Nucleus accumbens (tissue), 56 donors: ENCODE data around the gene CTSH.
A peak's percentile ranks its signal among the peaks of the same experiment; 100 is the strongest.
"Not testable (repeated sequence)": the region's sequence is repeated elsewhere in the genome, so short reads cannot be mapped to it uniquely, and the experiment has no call there.

Source experiments
- DNase-seq, 56 donors: peaks; one replicate each; lab custom pipeline; 2025; lab: John Stamatoyannopoulos, UW

CTSH gene

DNA sequence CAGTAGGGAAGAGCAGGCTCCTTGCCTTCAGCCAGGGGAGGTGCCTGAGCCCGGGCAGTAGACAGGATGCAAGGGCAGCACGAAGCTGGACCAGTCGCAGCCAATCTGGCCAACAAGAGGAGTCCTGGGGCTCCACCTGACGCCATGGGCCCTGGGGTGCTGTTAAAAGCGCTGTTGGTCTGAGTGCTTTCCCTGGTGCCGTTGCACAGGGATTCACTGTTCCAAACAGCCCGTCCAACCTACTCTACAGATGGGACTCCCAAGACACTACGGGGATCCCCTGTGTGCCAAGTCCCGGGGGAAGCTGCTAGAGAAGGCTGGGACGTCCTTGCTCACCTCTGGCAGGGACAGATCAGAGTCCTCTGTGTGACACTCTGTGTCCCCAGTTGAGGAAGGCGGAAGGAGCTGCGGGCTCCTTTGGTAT is 632 bp downstream of the CTSH start:
- DNase-seq, result no peak

DNA sequence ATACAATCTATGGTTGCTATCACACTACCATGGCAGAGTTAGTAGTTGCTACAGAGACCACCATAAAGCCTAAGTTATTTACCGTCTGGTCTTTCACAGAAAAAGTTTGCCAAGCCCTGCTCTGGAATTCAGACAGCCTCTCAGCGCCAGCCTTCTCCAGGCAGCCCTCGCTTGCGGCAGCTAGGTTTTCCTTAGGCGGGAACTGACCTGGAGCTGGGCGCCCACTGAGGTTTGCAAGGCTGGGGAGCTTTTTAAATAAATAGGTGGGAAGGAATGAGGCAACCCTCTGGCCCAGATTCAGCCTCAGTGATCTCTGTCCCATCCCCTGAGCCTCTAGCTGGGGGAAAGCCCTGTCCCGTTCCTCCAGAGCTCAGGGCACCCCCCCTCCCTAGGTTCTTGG is 1.2 kb downstream of the CTSH start:
- no peak for DNase-seq

DNA sequence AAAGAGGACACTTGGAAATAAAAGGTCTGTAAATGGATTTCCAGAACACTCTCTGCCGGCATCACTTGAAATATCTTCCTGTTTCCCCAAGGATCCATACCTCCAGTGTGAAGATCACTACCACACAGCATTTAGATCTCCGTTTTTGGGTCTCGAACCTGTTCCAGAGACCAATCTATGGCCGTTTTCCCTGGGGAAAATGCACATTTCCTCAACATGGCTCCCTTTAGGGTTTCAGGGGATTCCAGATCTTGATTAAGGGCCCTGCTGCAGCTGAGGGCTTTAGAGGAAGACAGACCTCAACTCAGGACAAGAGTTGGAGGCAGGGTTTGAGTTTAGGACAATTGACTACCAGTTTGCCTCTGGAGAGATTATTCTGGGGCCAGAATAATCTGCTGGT is 2.1 kb downstream of the CTSH start:
- no peak for DNase-seq

- no peak for DNase-seq
Observed at GRCh38 chr15:78938658-78939488, 6.0 kb downstream of the CTSH start.

GRCh38 chr15:78937132-78937739 is 7.6 kb downstream of the CTSH start:
- DNase-seq, result no peak

DNA sequence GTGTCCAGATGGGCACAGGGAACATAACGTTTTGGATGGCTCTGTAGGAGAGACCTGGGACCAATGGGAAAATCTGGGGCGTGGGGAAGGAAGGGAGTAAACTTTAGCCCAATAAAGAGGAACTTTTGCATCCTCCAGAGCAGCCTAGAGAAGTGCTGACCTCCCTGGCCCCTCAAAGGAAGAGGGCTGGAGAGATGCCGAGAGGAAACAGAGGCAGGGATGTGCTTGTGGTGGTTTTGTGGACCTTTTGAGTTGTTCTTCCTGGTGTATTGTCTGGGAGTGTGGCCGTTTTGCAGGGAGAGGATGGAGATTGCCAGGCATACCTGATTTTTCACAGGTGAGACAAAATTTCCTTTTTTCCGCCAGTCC is 10.2 kb downstream of the CTSH start:
- DNase-seq, result no peak

DNA sequence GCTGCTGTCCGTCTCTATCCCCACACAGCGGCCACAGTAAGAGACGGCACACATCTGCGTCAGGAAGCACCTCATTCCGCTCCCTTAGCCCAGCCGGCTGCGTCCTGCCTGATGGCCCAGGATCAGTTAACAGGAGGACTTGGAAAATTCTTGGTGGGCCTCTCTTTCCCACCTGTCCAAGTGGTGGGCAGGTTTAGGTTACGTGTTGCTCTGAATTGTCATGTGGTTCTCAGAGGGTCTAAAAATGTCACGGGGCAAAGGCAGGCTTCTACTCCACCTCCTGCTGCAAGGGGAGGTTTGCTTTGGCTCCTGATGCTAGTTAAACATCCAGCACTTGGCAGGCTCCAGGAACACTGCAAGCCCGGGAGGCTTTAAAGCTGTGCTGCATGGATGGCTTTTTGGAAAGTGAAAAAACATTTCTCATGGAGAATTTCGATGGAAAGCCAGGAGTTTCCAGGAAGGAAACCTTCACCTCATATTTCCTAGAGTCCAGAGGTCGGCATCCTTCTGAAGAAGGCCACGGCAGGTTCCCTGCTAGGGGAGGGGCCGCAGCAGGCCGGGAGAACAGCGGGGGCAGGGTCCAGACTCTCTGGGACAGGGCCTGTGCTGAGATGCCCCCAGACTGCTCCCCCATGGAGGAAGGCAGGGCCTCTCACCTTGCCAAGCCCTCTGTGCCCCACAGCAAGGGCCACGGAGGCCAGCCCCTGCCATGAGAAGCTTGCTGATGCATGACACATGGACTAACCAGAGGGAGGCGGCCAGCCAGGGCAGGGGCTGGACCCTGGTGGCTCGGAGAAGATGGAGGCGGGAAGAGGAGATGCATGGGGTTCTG is 10.8 kb downstream of the CTSH start:
- DNase-seq, result peak in 2 of 56 donors; percentile 10 to 27

GRCh38 chr15:78933187-78933822 is 11.5 kb downstream of the CTSH start:
- DNase-seq, result no peak

- DNase-seq, result no peak
Observed at GRCh38 chr15:78932258-78932808, 12.5 kb downstream of the CTSH start.

DNA sequence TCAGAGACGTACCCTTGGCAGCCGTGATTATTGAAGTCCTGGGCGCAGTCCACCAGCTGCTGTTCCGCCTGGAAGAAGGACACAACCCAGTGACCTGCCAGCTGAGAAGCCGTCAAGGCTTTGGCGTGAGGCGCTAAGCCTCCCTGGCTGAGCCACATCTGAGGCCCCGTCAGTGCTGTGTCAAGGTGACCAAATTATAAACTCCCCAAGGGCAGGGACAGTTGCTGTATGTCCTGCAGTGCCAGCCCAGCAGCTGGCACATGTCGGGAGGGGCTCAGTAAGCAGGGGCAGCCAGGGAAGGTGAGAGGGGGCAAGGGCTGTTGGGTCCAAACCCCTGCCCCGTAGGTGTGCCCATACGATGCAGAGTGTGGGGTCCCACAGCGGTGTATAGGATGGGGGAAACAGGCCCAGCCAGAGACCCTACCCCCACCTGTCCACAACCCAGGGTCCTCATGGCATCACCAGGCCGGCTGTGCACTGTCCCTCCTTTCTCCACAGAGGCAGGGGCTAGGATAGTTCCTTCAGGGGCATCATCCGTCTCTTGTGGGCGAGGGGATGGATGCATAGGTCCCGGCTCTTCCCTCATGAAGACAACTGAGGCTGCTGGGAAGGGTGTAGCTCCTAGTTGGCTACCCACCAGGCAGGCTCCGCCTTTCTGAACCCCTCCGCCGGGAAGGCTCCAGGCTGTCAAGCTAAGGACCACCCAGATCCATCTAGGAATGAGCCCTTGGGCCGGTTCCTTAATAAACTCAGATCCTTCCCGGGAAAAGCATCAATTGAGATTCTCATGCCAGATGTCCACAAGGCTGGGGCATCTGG is 13.2 kb downstream of the CTSH start:
- no peak for DNase-seq

GRCh38 chr15:78930577-78931388 is 14.1 kb downstream of the CTSH start:
- no peak for DNase-seq

- DNase-seq, result no peak
Observed at GRCh38 chr15:78929536-78930264, 15.1 kb downstream of the CTSH start.

DNA sequence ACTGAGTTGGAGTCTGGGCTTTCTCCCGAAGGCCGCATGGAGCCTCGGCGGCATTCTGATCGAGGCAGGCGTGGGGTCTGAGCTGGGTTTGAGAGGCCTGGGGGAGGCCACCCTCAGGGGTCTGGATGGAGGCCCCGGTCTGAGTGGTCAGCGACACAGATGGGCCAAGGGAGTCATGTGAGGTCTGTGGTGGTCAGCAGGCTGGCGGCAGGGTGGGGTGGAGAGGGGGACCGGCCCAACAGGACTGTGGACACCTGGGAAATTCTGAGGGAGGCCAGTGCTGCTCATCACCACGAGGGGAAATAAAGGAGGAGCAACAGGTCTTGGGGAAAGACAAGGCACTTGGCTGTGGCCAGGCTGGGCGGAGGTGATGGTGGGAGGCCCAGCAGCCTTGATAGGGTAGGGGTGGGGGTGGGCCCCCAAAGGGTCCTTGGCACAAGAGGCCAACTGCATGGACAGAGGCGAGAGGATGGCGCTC is 16.2 kb downstream of the CTSH start:
- DNase-seq, result no peak

- not testable (repeated sequence) for DNase-seq
Observed at GRCh38 chr15:78928176-78928575, 16.7 kb downstream of the CTSH start.

DNA sequence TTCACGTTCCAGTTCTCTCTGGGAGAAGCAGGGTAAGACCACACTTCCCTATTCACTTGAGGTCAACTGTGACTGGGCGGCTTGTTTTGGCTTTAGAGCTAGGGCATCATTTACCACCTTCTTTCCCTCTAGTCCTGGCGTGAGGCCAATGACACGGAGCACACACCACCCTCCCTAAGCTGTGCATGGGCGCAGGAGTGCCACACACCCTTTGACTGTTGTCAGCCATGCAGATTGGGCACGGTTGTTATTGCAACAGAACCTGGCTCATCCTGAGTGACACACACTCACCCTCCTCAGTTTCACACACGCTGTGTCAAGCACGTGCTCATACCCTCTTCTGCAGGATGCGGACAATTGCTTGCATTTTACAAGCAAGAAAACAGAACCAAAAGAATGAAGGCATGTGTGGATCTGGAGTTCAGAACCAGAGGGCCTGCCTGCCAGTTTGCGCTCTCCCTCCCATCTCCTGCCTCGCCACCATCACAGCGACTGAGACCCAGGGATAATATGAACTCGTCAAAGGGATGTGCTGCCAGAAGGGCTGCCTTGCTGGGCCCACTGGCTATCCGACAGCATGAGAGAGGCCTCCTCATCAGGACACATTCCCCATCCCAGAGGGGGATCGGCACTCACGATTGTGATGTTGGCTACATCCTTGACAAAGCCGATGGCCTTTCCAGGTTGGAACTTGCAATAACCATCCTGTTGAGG is 17.6 kb downstream of the CTSH start:
- no peak for DNase-seq

- no peak for DNase-seq
Observed at GRCh38 chr15:78925956-78926743, 18.7 kb downstream of the CTSH start.
